Measurements from ENCODE around the gene L3MBTL3. TPM values are rescaled to one million over a fixed set of nuclear protein-coding genes. Genes with fewer than 3 reads are reported as not detected.

Gene L3MBTL3
- total RNA-seq, 1 experiment from 2014 or later = 13.7 TPM

GRCh38 chr6:130035211-130035610 lies 16.8 kb downstream of the L3MBTL3 start:
- no peaks in the 10 kb centered on the region for H3K9me3 Mint-ChIP-seq
- no peak overlapping the region for H3K4me3 Mint-ChIP-seq
- ATAC-seq (no peak), DNase-seq (ENCODE audit: low spot score) (no peak)
- no peaks in the 10 kb centered on the region for H3K27me3 Mint-ChIP-seq (ENCODE audit: low read depth)
- peaks cover 3% of the 10 kb centered on the region; the same call in 1 of the 2 replicates for H3K36me3 Mint-ChIP-seq
- no peak overlapping the region for H3K27ac Mint-ChIP-seq
- TF ChIP-seq HMGXB4 (CRISPR knock-in tag; IDR thresholded peaks at IDR 0.05) (no peak), ZMAT4 (CRISPR knock-in tag; IDR thresholded peaks at IDR 0.05) (no peak)
- ChIA-PET CTCF (interaction anchor here (1.9 kb wide), 1 partner anchor 14 kb away, joined by 10 read pairs; no protein-coding TSS in a partner anchor), POLR2A (no interaction called here)
- H3K4me1 Mint-ChIP-seq = peaks cover 17% of the 10 kb centered on the region

- no peak for TF ChIP-seq HMGXB4 (CRISPR knock-in tag; IDR thresholded peaks at IDR 0.05)
- 0 out of 2 replicates have a peak, but pooled peaks have one; percentile 35 for TF ChIP-seq CTCF (IDR thresholded peaks at IDR 0.05)
- CTCF ChIA-PET = no interaction called here
- no peak for ATAC-seq
- Mint-ChIP-seq H3K27me3 (ENCODE audit: low read depth) (no peaks in the 10 kb centered on the region), H3K4me1 (peaks cover 17% of the 10 kb centered on the region), H3K4me3 (no peak overlapping the region), H3K36me3 (no peaks in the 10 kb centered on the region; the same call in 1 of the 2 replicates), H3K9me3 (no peaks in the 10 kb centered on the region), H3K27ac (no peak overlapping the region)
- no peak for DNase-seq (ENCODE audit: low spot score)
- POLR2A ChIA-PET = no interaction called here
Observed at GRCh38 chr6:130037207-130037811, 18.9 kb downstream of the L3MBTL3 start.

DNA sequence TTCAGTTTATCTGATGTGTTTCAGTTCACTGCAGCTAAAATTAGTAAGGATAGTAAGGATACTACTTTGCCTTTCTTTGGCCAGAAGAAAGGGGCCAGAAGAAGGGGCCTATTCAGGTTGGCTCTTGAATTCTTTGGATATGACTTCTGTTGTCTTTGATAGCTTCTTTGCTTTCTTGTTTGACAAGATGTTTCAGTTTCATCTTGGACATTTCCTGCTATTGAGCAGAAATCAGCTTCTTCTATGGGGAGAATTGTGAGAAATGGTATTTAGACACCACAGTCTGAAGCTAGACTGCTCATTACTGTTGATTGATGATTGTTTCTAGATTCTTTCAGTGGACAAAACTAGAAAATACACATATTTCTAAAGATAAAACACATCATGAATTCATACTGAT lies 23.2 kb downstream of the L3MBTL3 start:
- ChIA-PET CTCF (interaction anchor here (1.2 kb wide), 1 partner anchor 20 kb away, joined by 3 read pairs; no protein-coding TSS in a partner anchor), POLR2A (no interaction called here)
- Mint-ChIP-seq H3K4me3 (no peak overlapping the region), H3K27ac (no peak overlapping the region), H3K36me3 (no peaks in the 10 kb centered on the region), H3K4me1 (peaks cover 18% of the 10 kb centered on the region), H3K27me3 (ENCODE audit: low read depth) (no peaks in the 10 kb centered on the region), H3K9me3 (no peaks in the 10 kb centered on the region)
- no peak for ATAC-seq
- no peak for DNase-seq (ENCODE audit: low spot score)
- no peak for TF ChIP-seq ZNF423 (CRISPR knock-in tag; IDR thresholded peaks at IDR 0.05)
- TF ChIP-seq E2F4 (CRISPR knock-in tag; IDR thresholded peaks at IDR 0.05; ENCODE audit: borderline replicate concordance, low read depth) = no peak
- TF ChIP-seq FOXP4 (CRISPR knock-in tag; IDR thresholded peaks at IDR 0.05) = no peak
- TF ChIP-seq, protein P1, sequence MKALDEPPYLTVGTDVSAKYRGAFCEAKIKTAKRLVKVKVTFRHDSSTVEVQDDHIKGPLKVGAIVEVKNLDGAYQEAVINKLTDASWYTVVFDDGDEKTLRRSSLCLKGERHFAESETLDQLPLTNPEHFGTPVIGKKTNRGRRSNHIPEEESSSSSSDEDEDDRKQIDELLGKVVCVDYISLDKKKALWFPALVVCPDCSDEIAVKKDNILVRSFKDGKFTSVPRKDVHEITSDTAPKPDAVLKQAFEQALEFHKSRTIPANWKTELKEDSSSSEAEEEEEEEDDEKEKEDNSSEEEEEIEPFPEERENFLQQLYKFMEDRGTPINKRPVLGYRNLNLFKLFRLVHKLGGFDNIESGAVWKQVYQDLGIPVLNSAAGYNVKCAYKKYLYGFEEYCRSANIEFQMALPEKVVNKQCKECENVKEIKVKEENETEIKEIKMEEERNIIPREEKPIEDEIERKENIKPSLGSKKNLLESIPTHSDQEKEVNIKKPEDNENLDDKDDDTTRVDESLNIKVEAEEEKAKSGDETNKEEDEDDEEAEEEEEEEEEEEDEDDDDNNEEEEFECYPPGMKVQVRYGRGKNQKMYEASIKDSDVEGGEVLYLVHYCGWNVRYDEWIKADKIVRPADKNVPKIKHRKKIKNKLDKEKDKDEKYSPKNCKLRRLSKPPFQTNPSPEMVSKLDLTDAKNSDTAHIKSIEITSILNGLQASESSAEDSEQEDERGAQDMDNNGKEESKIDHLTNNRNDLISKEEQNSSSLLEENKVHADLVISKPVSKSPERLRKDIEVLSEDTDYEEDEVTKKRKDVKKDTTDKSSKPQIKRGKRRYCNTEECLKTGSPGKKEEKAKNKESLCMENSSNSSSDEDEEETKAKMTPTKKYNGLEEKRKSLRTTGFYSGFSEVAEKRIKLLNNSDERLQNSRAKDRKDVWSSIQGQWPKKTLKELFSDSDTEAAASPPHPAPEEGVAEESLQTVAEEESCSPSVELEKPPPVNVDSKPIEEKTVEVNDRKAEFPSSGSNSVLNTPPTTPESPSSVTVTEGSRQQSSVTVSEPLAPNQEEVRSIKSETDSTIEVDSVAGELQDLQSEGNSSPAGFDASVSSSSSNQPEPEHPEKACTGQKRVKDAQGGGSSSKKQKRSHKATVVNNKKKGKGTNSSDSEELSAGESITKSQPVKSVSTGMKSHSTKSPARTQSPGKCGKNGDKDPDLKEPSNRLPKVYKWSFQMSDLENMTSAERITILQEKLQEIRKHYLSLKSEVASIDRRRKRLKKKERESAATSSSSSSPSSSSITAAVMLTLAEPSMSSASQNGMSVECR (CRISPR knock-in tag; IDR thresholded peaks at IDR 0.05; ENCODE audit: borderline replicate concordance) = no peak
- TF ChIP-seq PRDM15 (CRISPR knock-in tag; IDR thresholded peaks at IDR 0.05) = no peak
- no peak for TF ChIP-seq CTCF (IDR thresholded peaks at IDR 0.05)
